HEK293T (cell line): ENCODE results near the gene MEF2C.

Experiments used
- BHLHE40 ChIP-seq: fragments of 450-650 bp; IDR thresholded peaks from 2 replicates; pipeline ENCODE4 v1.6.1; 2016; ENCODE audit warnings: mild to moderate bottlenecking, moderate library complexity, borderline replicate concordance
- CTBP1 ChIP-seq: fragments of 450-650 bp; IDR thresholded peaks from 2 replicates; pipeline ENCODE4 v1.6.1; 2016; ENCODE audit warnings: borderline replicate concordance
- FOXK2 ChIP-seq: fragments of 450-650 bp; IDR thresholded peaks from 2 replicates; pipeline ENCODE4 v1.6.1; 2016; ENCODE audit warnings: mild to moderate bottlenecking
- HDGF ChIP-seq: fragments of 450-650 bp; IDR thresholded peaks from 2 replicates; pipeline ENCODE4 v1.6.1; 2017; ENCODE audit warnings: antibody characterized with exemption, borderline replicate concordance

- TF ChIP-seq FOXK2, result no peak
- no peak for TF ChIP-seq CTBP1
- no peak for TF ChIP-seq BHLHE40
- TF ChIP-seq HDGF, result no peak
Measured at GRCh38 chr5:88782571-88782970, 100.4 kb downstream of the MEF2C start.
